CD4-positive, alpha-beta T cell treated with Interleukin-10 for 1 hour (primary cell): ENCODE measurements around the gene SPC25.
"Not testable (repeated sequence)": the region's sequence is repeated elsewhere in the genome, so short reads cannot be mapped to it uniquely, and the experiment has no call there.

ENCODE experiments used
- DNase-seq: peaks from one replicate; pipeline ENCODE4 v3.0.0-alpha.2; 2020

Gene SPC25

GRCh38 chr2:168890006-168890782 lies at the start of gene SPC25:
Gene SPC25, minus strand, starts transcription at chr2:168890430. Its CDS starts 911 bp downstream, at chr2:168889519.
- DNase-seq: peak; percentile 93

- no peak for DNase-seq
These were observed 49.7 kb upstream of the SPC25 start for GRCh38 chr2:168939918-168940317.

- no peak for DNase-seq
These were observed 48.8 kb upstream of the SPC25 start for GRCh38 chr2:168939061-168939460.

- no peak for DNase-seq
These were observed 45.8 kb upstream of the SPC25 start for GRCh38 chr2:168935810-168936581.

- no peak for DNase-seq
These were observed 44.6 kb upstream of the SPC25 start for GRCh38 chr2:168934826-168935225.

- DNase-seq: not testable (repeated sequence)
These were observed 41.9 kb upstream of the SPC25 start for GRCh38 chr2:168932174-168932573.

GRCh38 chr2:168930242-168930641 lies 40.0 kb upstream of the SPC25 start:
- DNase-seq: no peak

GRCh38 chr2:168929031-168929430 lies 38.8 kb upstream of the SPC25 start:
- no peak for DNase-seq

- no peak for DNase-seq
These were observed 38.0 kb upstream of the SPC25 start for GRCh38 chr2:168928113-168928831.

GRCh38 chr2:168926621-168927386 lies 36.6 kb upstream of the SPC25 start:
- no peak for DNase-seq

GRCh38 chr2:168920504-168921157 lies 30.4 kb upstream of the SPC25 start:
- peak; percentile 52 for DNase-seq

- DNase-seq: no peak
These were observed 26.1 kb upstream of the SPC25 start for GRCh38 chr2:168916331-168916675.

GRCh38 chr2:168915441-168916330 lies 25.5 kb upstream of the SPC25 start:
- DNase-seq: no peak

GRCh38 chr2:168913495-168913894 lies 23.3 kb upstream of the SPC25 start:
- no peak for DNase-seq

GRCh38 chr2:168912901-168913369 lies 22.7 kb upstream of the SPC25 start:
- DNase-seq: no peak

- no peak for DNase-seq
These were observed 22.2 kb upstream of the SPC25 start for GRCh38 chr2:168912466-168912865.

GRCh38 chr2:168910330-168910729 lies 20.1 kb upstream of the SPC25 start:
- no peak for DNase-seq

- no peak for DNase-seq
These were observed 17.9 kb upstream of the SPC25 start for GRCh38 chr2:168907940-168908662.

- DNase-seq: no peak
These were observed 14.1 kb upstream of the SPC25 start for GRCh38 chr2:168904358-168904757.

- DNase-seq: no peak
These were observed 13.7 kb upstream of the SPC25 start for GRCh38 chr2:168903888-168904287.
